HFF-Myc (cell line): Measurements from ENCODE around the gene ZNF473.

Experiments
- DNase-seq: peaks from one replicate; pipeline ENCODE4 v3.0.0-alpha.2; 2011; ENCODE audit warnings: low read depth; ENCODE audit errors: extremely low read depth
- H3K4me3 ChIP-seq: replicated peaks from 2 replicates; pipeline ENCODE4 v1.5.1; 2011; ENCODE audit warnings: low read depth, mild to moderate bottlenecking, control low read depth, low read length
- CTCF ChIP-seq: IDR thresholded peaks from 2 replicates; pipeline ENCODE4 v1.5.1; 2012; ENCODE audit warnings: mild to moderate bottlenecking, low read depth, low read length, control low read depth; ENCODE audit errors: missing control alignments

ZNF473 gene

GRCh38 chr19:50003254-50003788 lies 22.5 kb upstream of the ZNF473 start:
- H3K4me3 ChIP-seq = no peak overlapping the region
- DNase-seq = no peak
- no peak for TF ChIP-seq CTCF

GRCh38 chr19:50003810-50004419 lies 21.9 kb upstream of the ZNF473 start:
- TF ChIP-seq CTCF = no peak
- peak; percentile 91 for DNase-seq
- H3K4me3 ChIP-seq = no peak overlapping the region

GRCh38 chr19:50005428-50005827 lies 20.4 kb upstream of the ZNF473 start:
- no peak overlapping the region for H3K4me3 ChIP-seq
- no peak for TF ChIP-seq CTCF
- no peak for DNase-seq

- no peak for DNase-seq
- no peak for TF ChIP-seq CTCF
These were observed 18.6 kb upstream of the ZNF473 start for GRCh38 chr19:50007170-50007569.

GRCh38 chr19:50007947-50008346 lies 17.9 kb upstream of the ZNF473 start:
- no peak for DNase-seq
- no peak for TF ChIP-seq CTCF
- H3K4me3 ChIP-seq = no peak overlapping the region

More at GRCh38 chr19:50007170-50007569, 18.6 kb upstream of the ZNF473 start:
- no peak overlapping the region for H3K4me3 ChIP-seq

GRCh38 chr19:50008532-50008931 lies 17.3 kb upstream of the ZNF473 start:
- TF ChIP-seq CTCF = peak; percentile 22
- H3K4me3 ChIP-seq = no peak overlapping the region
- DNase-seq = no peak

GRCh38 chr19:50016225-50016807 lies 9.5 kb upstream of the ZNF473 start:
- no peak for DNase-seq

More at GRCh38 chr19:50016225-50016807, 9.5 kb upstream of the ZNF473 start:
- H3K4me3 ChIP-seq = no peak overlapping the region
- TF ChIP-seq CTCF = no peak
